Ovary (tissue), 3 donors: ENCODE data around the gene RAPGEFL1.

ENCODE experiments used
- CTCF ChIP-seq, 3 donors: fragments of 450-650 bp in 2 of 3; fragments of 200-600 bp in 1 of 3; IDR thresholded peaks; one replicate each; pipeline versions ENCODE4 v1.5.1 to v1.8.0; 2016 to 2022; ENCODE audit warnings: antibody characterized with exemption in 3 of 3, mild to moderate bottlenecking in 1 of 3
- EP300 ChIP-seq: sonication (generic); formaldehyde crosslinking; IDR thresholded peaks from one replicate; pipeline ENCODE4 v1.6.1; 2017; ENCODE audit warnings: antibody characterized with exemption
- POLR2A ChIP-seq: fragments of 450-650 bp; IDR thresholded peaks from one replicate; pipeline ENCODE4 v1.6.1; 2017; ENCODE audit warnings: antibody characterized with exemption, mild to moderate bottlenecking, moderate library complexity
- donor health status: DM: no; HTN: no; CAD: no.

GRCh38 chr17:40173778-40174135, 3.5 kb upstream of the RAPGEFL1 start:
- TF ChIP-seq EP300 (no peak), CTCF (IDR thresholded peaks at IDR 0.05) (no peak), POLR2A (no peak)
